GM23338 (cell line): ENCODE measurements around the gene FEZF1. TPM values are rescaled to one million over a fixed set of nuclear protein-coding genes. Genes with fewer than 3 reads are reported as not detected.

Experiments used
- ATAC-seq: fragments of 200-7000 bp; cut with Tn5 transposase; 3 replicates; pipeline ENCODE4 v1.9.1; 2020
- DNase-seq: peaks from one replicate; pipeline ENCODE4 v3.0.0-alpha.2; 2015; ENCODE audit warnings: low spot score
- H2AFZ ChIP-seq: fragments of 200-600 bp; sonication (generic); 2 replicates; pipeline ENCODE4 v1.8.0; 2016; ENCODE audit warnings: antibody characterized with exemption, mild to moderate bottlenecking, moderate library complexity
- H3F3A ChIP-seq: fragments of 200-600 bp; sonication (generic); replicated peaks from 2 replicates; pipeline ENCODE4 v1.8.0; 2017; ENCODE audit warnings: antibody characterized with exemption, mixed run types, low read depth
- H3K27ac ChIP-seq: fragments of 200-600 bp; sonication (generic); 2 replicates; pipeline ENCODE4 v1.6.1; 2016; ENCODE audit warnings: low read depth
- H3K27me3 ChIP-seq: fragments of 200-600 bp; sonication (generic); 2 replicates; pipeline ENCODE4 v1.8.0; 2016; ENCODE audit warnings: mild to moderate bottlenecking, mixed run types, moderate library complexity; ENCODE audit not compliant: insufficient read depth
- H3K36me3 ChIP-seq: fragments of 200-600 bp; sonication (generic); 2 replicates; pipeline ENCODE4 v1.8.0; 2016; ENCODE audit warnings: mild to moderate bottlenecking; ENCODE audit not compliant: insufficient read depth
- H3K4me1 ChIP-seq: fragments of 200-600 bp; sonication (generic); 2 replicates; pipeline ENCODE4 v1.8.0; 2016; ENCODE audit warnings: mild to moderate bottlenecking, moderate library complexity; ENCODE audit not compliant: insufficient read depth
- H3K4me2 ChIP-seq: fragments of 200-600 bp; sonication (generic); 2 replicates; pipeline ENCODE4 v1.7.1; 2017; ENCODE audit warnings: mixed run types
- H3K4me3 ChIP-seq: fragments of 200-600 bp; sonication (generic); 2 replicates; pipeline ENCODE4 v1.6.1; 2016; ENCODE audit warnings: mixed run types
- H3K79me2 ChIP-seq: fragments of 200-600 bp; sonication (generic); replicated peaks from 2 replicates; pipeline ENCODE4 v1.8.0; 2017; ENCODE audit warnings: mild to moderate bottlenecking; ENCODE audit not compliant: insufficient read depth
- H3K9me2 ChIP-seq: fragments of 200-600 bp; sonication (generic); 2 replicates; pipeline ENCODE4 v1.8.0; 2017; ENCODE audit not compliant: insufficient read depth
- H4K20me1 ChIP-seq: fragments of 200-600 bp; sonication (generic); replicated peaks from 2 replicates; pipeline ENCODE4 v1.8.0; 2017; ENCODE audit warnings: mild to moderate bottlenecking; ENCODE audit not compliant: insufficient read depth
- H3K27ac Mint-ChIP-seq: 2 replicates; pipeline ENCODE4 v1.8.0; 2020; ENCODE audit warnings: inconsistent platforms, mild to moderate bottlenecking, moderate library complexity, mixed read lengths
- H3K27me3 Mint-ChIP-seq: 3 replicates; pipeline ENCODE4 v1.8.0; 2022; ENCODE audit warnings: low read depth, mild to moderate bottlenecking, moderate library complexity, mixed read lengths, inconsistent platforms; ENCODE audit not compliant: insufficient read depth, poor library complexity
- H3K36me3 Mint-ChIP-seq: 3 replicates; pipeline ENCODE4 v1.8.0; 2021; ENCODE audit warnings: low read depth, mild to moderate bottlenecking, inconsistent platforms, moderate library complexity, mixed read lengths
- H3K4me1 Mint-ChIP-seq: 3 replicates; pipeline ENCODE4 v1.8.0; 2020; ENCODE audit warnings: mild to moderate bottlenecking, inconsistent platforms, mixed read lengths
- H3K4me3 Mint-ChIP-seq: 3 replicates; pipeline ENCODE4 v1.8.0; 2021; ENCODE audit warnings: moderate library complexity, mild to moderate bottlenecking, inconsistent platforms, mixed read lengths
- H3K9me3 Mint-ChIP-seq: 3 replicates; pipeline ENCODE4 v1.8.0; 2020; ENCODE audit warnings: moderate library complexity, mild to moderate bottlenecking, inconsistent platforms, mixed read lengths
- EZH2phosphoT487 ChIP-seq: fragments of 200-600 bp; sonication (generic); IDR thresholded peaks from one replicate; pipeline ENCODE4 v1.8.1; 2018; ENCODE audit warnings: antibody characterized with exemption; ENCODE audit not compliant: unreplicated experiment
- NANOG ChIP-seq: IDR thresholded peaks from 2 replicates; pipeline ENCODE4 v1.6.1; 2016; ENCODE audit warnings: antibody characterized with exemption, borderline replicate concordance
- STAT1 ChIP-seq: IDR thresholded peaks from one replicate; pipeline ENCODE4 v1.6.1; 2016; ENCODE audit warnings: antibody characterized with exemption; ENCODE audit not compliant: unreplicated experiment
- polyA plus RNA-seq: library from polyadenylated mRNA; unstranded; fragments of >200 nt; fragmentation: Nextera tagmentation; extraction: Ambion mirVana; gene quantifications from 2 replicates; pipeline ENCODE4 v1.2.1, GENCODE V29; 2016
- total RNA-seq: library from RNA; depleted of rRNA; stranded (reverse); fragments of >200 nt; shearing (Covaris generic); gene quantifications from 2 replicates; pipeline ENCODE4 v1.2.3, GENCODE V29; 2014; rRNA removed
- TF ChIP-seq, protein P1 (sequence below): IDR thresholded peaks from one replicate; pipeline ENCODE4 v1.6.1; 2018; ENCODE audit warnings: antibody characterized with exemption; ENCODE audit not compliant: unreplicated experiment
- TF ChIP-seq, protein P2 (sequence below), 2 experiments: fragments of 200-600 bp in 1 of 2; sonication (generic) in 1 of 2; conservative IDR thresholded peaks; 2 replicates each; pipeline versions ENCODE4 v1.5.1 to v1.6.1; 2016 to 2017; ENCODE audit warnings: antibody characterized with exemption in 2 of 2, low read depth in 2 of 2, mild to moderate bottlenecking in 2 of 2, moderate library complexity in 1 of 2

FEZF1 gene
- total and polyA plus RNA-seq, 2 experiments from 2014 or later: 1.0 to 2.3 TPM

DNA sequence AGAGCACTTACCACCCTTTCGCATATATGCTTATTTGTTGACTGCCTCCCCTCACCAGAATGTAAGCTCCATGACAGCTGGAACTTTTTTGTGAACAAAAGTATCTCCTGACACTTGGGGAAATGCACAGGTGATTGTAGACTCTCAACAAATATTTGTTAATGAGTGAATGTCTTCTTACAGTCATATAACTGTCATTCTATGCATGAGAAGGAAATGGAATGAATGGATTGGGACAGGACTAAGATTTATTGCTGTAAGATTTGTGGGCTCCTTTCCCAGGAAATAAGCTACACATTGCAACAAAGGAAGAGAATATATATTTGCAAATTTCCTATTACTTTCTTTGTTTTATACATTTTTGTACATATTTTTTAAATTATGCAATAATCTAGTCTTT lies 48.5 kb downstream of the FEZF1 start (continued):
- TF ChIP-seq, protein P1, sequence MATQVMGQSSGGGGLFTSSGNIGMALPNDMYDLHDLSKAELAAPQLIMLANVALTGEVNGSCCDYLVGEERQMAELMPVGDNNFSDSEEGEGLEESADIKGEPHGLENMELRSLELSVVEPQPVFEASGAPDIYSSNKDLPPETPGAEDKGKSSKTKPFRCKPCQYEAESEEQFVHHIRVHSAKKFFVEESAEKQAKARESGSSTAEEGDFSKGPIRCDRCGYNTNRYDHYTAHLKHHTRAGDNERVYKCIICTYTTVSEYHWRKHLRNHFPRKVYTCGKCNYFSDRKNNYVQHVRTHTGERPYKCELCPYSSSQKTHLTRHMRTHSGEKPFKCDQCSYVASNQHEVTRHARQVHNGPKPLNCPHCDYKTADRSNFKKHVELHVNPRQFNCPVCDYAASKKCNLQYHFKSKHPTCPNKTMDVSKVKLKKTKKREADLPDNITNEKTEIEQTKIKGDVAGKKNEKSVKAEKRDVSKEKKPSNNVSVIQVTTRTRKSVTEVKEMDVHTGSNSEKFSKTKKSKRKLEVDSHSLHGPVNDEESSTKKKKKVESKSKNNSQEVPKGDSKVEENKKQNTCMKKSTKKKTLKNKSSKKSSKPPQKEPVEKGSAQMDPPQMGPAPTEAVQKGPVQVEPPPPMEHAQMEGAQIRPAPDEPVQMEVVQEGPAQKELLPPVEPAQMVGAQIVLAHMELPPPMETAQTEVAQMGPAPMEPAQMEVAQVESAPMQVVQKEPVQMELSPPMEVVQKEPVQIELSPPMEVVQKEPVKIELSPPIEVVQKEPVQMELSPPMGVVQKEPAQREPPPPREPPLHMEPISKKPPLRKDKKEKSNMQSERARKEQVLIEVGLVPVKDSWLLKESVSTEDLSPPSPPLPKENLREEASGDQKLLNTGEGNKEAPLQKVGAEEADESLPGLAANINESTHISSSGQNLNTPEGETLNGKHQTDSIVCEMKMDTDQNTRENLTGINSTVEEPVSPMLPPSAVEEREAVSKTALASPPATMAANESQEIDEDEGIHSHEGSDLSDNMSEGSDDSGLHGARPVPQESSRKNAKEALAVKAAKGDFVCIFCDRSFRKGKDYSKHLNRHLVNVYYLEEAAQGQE: no peak
- no peak for TF ChIP-seq EZH2phosphoT487
- no peak for TF ChIP-seq STAT1
- TF ChIP-seq NANOG: no peak

DNA sequence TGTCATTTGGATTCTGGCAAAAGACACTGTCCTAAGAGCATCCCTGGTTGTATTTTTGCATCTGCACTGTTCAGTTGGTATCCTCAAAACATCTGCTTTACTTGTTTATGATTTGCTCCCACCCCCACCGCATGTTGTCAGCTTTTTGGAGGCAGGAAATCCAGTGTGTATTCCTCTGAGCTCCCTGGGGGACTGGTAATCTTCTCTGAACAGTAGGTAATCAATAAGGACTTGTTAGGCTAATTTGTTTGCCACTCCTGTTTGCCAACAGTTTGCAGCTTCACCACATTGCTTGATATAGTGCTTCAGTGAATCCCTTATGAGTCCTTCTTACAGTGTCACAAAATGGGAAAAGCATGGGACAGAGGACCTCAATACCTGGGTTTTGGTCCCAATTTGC lies 49.1 kb downstream of the FEZF1 start:
- peak overlapping the region; percentile 64 for H3K4me2 ChIP-seq
- Mint-ChIP-seq H3K4me3 (peak overlapping the region; percentile 9; the same call in 2 of the 3 replicates), H3K4me1 (peaks cover 36% of the 10 kb centered on the region), H3K9me3 (no peaks in the 10 kb centered on the region), H3K27ac (no peak overlapping the region), H3K36me3 (no peaks in the 10 kb centered on the region), H3K27me3 (peaks cover 6% of the 10 kb centered on the region)
- peak; percentile 28 for DNase-seq
- no peaks in the 10 kb centered on the region for H3K36me3 ChIP-seq
- no peak overlapping the region for H2AFZ ChIP-seq
- no peaks in the 10 kb centered on the region for H3F3A ChIP-seq
- no peaks in the 10 kb centered on the region for H4K20me1 ChIP-seq
- ATAC-seq: peak; percentile 78
- no peaks in the 10 kb centered on the region for H3K27me3 ChIP-seq
- H3K9me2 ChIP-seq: no peaks in the 10 kb centered on the region
- peak overlapping the region; percentile 32; the same call in 1 of the 2 replicates for H3K4me3 ChIP-seq
- H3K4me1 ChIP-seq: peaks cover 42% of the 10 kb centered on the region
- H3K79me2 ChIP-seq: no peaks in the 10 kb centered on the region
- TF ChIP-seq NANOG: peak; percentile 76; the same call in 1 of the 2 replicates
- TF ChIP-seq STAT1: no peak
- TF ChIP-seq, protein P1: no peak
- TF ChIP-seq, protein P2, sequence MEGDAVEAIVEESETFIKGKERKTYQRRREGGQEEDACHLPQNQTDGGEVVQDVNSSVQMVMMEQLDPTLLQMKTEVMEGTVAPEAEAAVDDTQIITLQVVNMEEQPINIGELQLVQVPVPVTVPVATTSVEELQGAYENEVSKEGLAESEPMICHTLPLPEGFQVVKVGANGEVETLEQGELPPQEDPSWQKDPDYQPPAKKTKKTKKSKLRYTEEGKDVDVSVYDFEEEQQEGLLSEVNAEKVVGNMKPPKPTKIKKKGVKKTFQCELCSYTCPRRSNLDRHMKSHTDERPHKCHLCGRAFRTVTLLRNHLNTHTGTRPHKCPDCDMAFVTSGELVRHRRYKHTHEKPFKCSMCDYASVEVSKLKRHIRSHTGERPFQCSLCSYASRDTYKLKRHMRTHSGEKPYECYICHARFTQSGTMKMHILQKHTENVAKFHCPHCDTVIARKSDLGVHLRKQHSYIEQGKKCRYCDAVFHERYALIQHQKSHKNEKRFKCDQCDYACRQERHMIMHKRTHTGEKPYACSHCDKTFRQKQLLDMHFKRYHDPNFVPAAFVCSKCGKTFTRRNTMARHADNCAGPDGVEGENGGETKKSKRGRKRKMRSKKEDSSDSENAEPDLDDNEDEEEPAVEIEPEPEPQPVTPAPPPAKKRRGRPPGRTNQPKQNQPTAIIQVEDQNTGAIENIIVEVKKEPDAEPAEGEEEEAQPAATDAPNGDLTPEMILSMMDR (conservative IDR thresholded peaks at IDR 0.05; ENCODE audit: low read depth in 2 of 2): no peak
- no peak overlapping the region; the same call in 1 of the 2 replicates for H3K27ac ChIP-seq

Other genes with a start within 250 kb of the FEZF1 start
- 698 and 789 TPM in 2 replicates for gene AASS, start 160.5 kb downstream of the FEZF1 start, total RNA-seq
- 240 and 368 TPM in 2 replicates for gene AASS, start 160.5 kb downstream of the FEZF1 start, polyA plus RNA-seq